BLaER1 treated with 17β-estradiol and CSF1 and Interleukin-3, amounts not matched to agents 10 nM and 100 nM (cell line): ENCODE measurements around the gene PTPRN2.

ENCODE experiments used
- H3K27ac ChIP-seq, 11 experiments: shearing (Covaris generic); formaldehyde crosslinking; 2 replicates each; pipeline ENCODE4 v1.8.1; 2022
- H3K27me3 ChIP-seq, 11 experiments: shearing (Covaris generic); formaldehyde crosslinking; 2 replicates each; pipeline ENCODE4 v1.8.1; 2022
- H3K36me3 ChIP-seq, 11 experiments: shearing (Covaris generic); formaldehyde crosslinking; 2 replicates each; pipeline ENCODE4 v1.8.1; 2022
- H3K4me1 ChIP-seq, 10 experiments: shearing (Covaris generic); formaldehyde crosslinking; 2 replicates each; pipeline ENCODE4 v1.8.1; 2022
- H3K4me2 ChIP-seq, 11 experiments: shearing (Covaris generic); formaldehyde crosslinking; 2 replicates each; pipeline ENCODE4 v1.8.1; 2022
- H3K4me3 ChIP-seq, 10 experiments: shearing (Covaris generic); formaldehyde crosslinking; 2 replicates each; pipeline ENCODE4 v1.8.1; 2022
- H3K9ac ChIP-seq, 11 experiments: shearing (Covaris generic); formaldehyde crosslinking; 2 replicates each; pipeline ENCODE4 v1.8.1; 2022
- H3K9me3 ChIP-seq, 11 experiments: shearing (Covaris generic); formaldehyde crosslinking; replicated peaks in 1 of 11; 2 replicates each; pipeline ENCODE4 v1.8.1; 2022
- H4K20me1 ChIP-seq, 11 experiments: shearing (Covaris generic); formaldehyde crosslinking; 2 replicates each; pipeline ENCODE4 v1.8.1; 2022
- Cebpa-rat ChIP-seq, 11 experiments: shearing (Covaris generic); IDR thresholded peaks; 2 replicates each; pipeline ENCODE4 v1.8.1; 2022

The PTPRN2 gene

GRCh38 chr7:157516911-157517781 lies 1070.5 kb downstream of the PTPRN2 start:
- no peak for TF ChIP-seq Cebpa-rat (IDR thresholded peaks at IDR 0.05)
- no peak overlapping the region for H3K27ac ChIP-seq

DNA sequence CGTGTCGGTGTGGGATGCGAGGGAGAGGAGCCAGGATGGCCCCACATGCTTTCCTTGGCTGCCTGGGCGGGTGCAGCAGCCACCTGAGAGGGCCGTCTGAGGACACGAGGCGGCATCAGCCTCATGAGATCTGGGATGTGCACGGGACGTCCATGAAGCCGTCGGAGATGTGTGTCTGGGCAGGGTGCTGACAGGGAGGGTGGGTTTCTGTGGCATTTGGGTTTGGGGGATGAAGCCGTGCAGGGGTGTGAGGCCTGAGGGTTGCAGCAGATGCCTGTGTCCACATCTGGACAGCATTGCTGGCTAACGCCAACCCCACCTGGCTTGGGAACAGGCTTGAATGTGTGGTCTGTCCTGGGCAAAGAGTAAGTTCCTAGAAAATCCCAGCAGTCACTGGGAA lies 1071.3 kb downstream of the PTPRN2 start:
- no peak for TF ChIP-seq Cebpa-rat (IDR thresholded peaks at IDR 0.05)
- no peak overlapping the region for H3K27ac ChIP-seq
- H3K4me1 ChIP-seq = peaks cover 14 to 35% (median 31%) of the 10 kb centered on the region in 10 experiments
- no peak overlapping the region for H3K4me3 ChIP-seq
- peaks cover 0 to 3% (median 0%) of the 10 kb centered on the region in 11 experiments; a peak in 1 of 22 replicates for H3K27me3 ChIP-seq
- no peaks in the 10 kb centered on the region for H3K9me3 ChIP-seq
- no peak overlapping the region for H3K9ac ChIP-seq
- no peak overlapping the region for H3K4me2 ChIP-seq
- H3K36me3 ChIP-seq = no peaks in the 10 kb centered on the region
- H4K20me1 ChIP-seq = 0 out of 22 replicates have a peak, but pooled peaks cover 0 to 5% (median 0%) of the 10 kb centered on the region in 11 experiments

More at GRCh38 chr7:157516911-157517781, 1070.5 kb downstream of the PTPRN2 start:
- Histone ChIP-seq H3K36me3 (no peaks in the 10 kb centered on the region), H3K9ac (0 out of 22 replicates have a peak overlapping the region, but pooled peaks of 1 of the 11 experiments have one; percentile 9), H3K4me1 (peaks cover 14 to 39% (median 32%) of the 10 kb centered on the region in 10 experiments), H4K20me1 (0 out of 22 replicates have a peak, but pooled peaks cover 0 to 8% (median 0%) of the 10 kb centered on the region in 11 experiments), H3K27me3 (peaks cover 0 to 3% (median 0%) of the 10 kb centered on the region in 11 experiments; a peak in 1 of 22 replicates), H3K4me2 (peak overlapping the region in 7 of 11 experiments; percentile 24 to 52 (median 44); a peak in 15 of 22 replicates), H3K9me3 (no peaks in the 10 kb centered on the region), H3K4me3 (no peak overlapping the region)

DNA sequence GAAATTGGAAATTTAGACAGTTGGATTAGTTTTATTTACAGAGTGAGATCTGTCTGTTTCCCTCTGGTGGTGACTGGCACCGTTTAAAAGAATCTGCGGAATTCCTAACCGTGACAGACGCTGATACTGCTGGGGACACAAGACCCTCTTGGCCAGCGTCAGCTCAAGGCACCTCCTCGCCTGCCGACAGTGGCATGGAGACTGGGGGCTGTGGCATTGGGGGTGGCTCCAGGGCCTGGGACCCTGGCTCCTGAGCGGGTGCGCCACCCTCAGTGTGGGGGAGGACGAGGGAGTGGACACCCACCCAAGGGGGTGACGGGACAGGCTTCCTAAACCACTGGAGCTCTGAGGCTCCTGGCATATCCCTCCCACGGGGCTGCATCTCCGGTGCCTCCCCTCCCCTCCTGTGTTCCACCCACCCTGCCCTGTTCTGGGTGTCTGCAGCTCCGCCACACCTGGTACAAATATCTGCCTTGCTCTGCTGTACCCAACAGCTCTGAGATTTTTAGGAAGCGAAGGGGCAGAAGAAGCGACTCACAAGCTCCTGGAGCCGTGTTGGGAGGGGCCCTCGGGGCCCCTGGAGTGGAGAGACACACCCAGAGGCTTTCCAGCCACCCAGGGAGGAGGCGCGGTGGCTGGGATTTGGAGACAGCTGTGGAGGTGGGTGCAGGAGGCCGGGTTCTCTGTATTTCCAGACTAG lies 1072.1 kb downstream of the PTPRN2 start:
- Histone ChIP-seq H3K27ac (no peak overlapping the region), H3K9ac (no peak overlapping the region), H3K9me3 (no peaks in the 10 kb centered on the region), H3K4me1 (peaks cover 9 to 27% (median 24%) of the 10 kb centered on the region in 10 experiments), H3K4me3 (no peak overlapping the region), H3K27me3 (peaks cover 0 to 3% (median 0%) of the 10 kb centered on the region in 11 experiments; a peak in 1 of 22 replicates), H3K4me2 (no peak overlapping the region), H4K20me1 (0 out of 22 replicates have a peak, but pooled peaks cover 0 to 5% (median 0%) of the 10 kb centered on the region in 11 experiments), H3K36me3 (no peaks in the 10 kb centered on the region)
- TF ChIP-seq Cebpa-rat (IDR thresholded peaks at IDR 0.05) = no peak

DNA sequence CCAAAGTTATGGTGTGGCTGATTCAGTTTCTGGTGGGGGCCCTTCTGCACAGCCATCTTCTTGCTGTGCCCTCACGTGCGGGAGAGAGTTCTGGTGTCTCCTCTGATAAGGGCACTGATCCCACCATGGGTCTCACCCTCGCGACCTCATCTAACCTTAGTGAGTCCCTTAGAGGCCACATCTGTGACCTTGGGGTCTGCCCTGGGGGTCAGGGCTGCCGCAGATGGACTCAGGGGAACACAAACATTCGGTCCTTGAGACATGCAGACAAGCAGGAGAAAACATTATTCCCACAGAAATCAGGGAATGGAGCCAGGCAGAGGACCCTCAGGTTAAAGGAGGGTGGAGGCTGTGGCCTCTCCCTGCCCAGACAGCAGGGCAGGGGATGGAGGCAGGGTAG lies 1072.9 kb downstream of the PTPRN2 start:
- Histone ChIP-seq H4K20me1 (0 out of 22 replicates have a peak, but pooled peaks cover 0 to 5% (median 0%) of the 10 kb centered on the region in 11 experiments), H3K9ac (no peak overlapping the region), H3K27ac (no peak overlapping the region), H3K4me1 (peaks cover 2 to 20% (median 16%) of the 10 kb centered on the region in 10 experiments), H3K9me3 (no peaks in the 10 kb centered on the region), H3K36me3 (no peaks in the 10 kb centered on the region), H3K4me3 (no peak overlapping the region), H3K27me3 (peaks cover 0 to 3% (median 0%) of the 10 kb centered on the region in 11 experiments; a peak in 1 of 22 replicates), H3K4me2 (no peak overlapping the region)
- no peak for TF ChIP-seq Cebpa-rat (IDR thresholded peaks at IDR 0.05)

DNA sequence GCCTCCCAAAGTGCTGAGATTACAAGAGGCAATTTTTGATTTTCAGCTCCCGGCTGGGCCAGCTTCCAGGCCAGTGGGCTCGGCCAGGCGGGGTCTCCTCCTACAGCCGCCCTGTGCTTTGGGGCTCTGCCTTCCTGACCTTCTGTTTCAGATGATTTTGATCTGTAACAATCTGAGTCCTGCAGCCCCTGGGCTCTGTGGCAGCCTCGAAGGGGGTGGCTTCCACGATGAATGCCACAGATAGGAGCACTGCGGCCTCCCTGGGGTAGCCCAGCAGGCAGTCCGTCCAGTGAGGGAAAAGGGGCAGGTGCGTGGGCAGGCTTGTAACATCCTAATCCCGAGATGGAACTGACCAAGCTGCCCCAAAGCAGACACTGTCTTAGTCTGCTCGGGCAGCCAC lies 1073.3 kb downstream of the PTPRN2 start:
- H4K20me1 ChIP-seq = 0 out of 22 replicates have a peak, but pooled peaks cover 0 to 5% (median 0%) of the 10 kb centered on the region in 11 experiments
- H3K27ac ChIP-seq = no peak overlapping the region
- no peak overlapping the region for H3K4me3 ChIP-seq
- peaks cover 0 to 16% (median 12%) of the 10 kb centered on the region in 10 experiments; a peak in 13 of 20 replicates for H3K4me1 ChIP-seq
- H3K9ac ChIP-seq = no peak overlapping the region
- H3K27me3 ChIP-seq = peaks cover 0 to 4% (median 0%) of the 10 kb centered on the region in 11 experiments; a peak in 3 of 22 replicates
- no peak for TF ChIP-seq Cebpa-rat (IDR thresholded peaks at IDR 0.05)
- H3K4me2 ChIP-seq = no peak overlapping the region
- no peaks in the 10 kb centered on the region for H3K9me3 ChIP-seq
- H3K36me3 ChIP-seq = no peaks in the 10 kb centered on the region

DNA sequence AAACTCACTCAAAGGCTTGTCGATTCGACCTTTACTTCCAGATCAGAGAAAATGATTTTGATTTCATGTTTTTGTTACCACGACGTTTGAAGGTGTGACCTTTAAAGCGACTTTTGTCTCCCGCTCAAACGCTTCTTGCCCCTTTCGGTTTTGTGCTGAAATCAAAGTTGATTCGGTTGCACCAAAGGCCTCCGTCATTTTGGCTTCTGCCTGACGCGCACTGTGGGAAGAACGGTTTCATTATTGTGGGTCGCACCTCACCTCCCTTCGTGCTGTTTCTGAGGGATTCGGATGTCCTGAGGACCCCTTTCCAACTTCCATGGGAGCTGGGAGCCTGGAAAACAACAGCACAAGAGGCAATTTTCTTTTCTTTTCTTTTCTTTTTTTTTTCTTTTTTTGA lies 1073.9 kb downstream of the PTPRN2 start:
- H3K4me1 ChIP-seq = peaks cover under 1 to 15% (median 11%) of the 10 kb centered on the region in 10 experiments
- H3K4me3 ChIP-seq = no peak overlapping the region
- no peaks in the 10 kb centered on the region for H3K9me3 ChIP-seq
- H3K27ac ChIP-seq = no peak overlapping the region
- H3K27me3 ChIP-seq = peaks cover 0 to 6% (median 0%) of the 10 kb centered on the region in 11 experiments; a peak in 4 of 22 replicates
- H3K9ac ChIP-seq = no peak overlapping the region
- H3K4me2 ChIP-seq = no peak overlapping the region
- TF ChIP-seq Cebpa-rat (IDR thresholded peaks at IDR 0.05) = no peak
- 0 out of 22 replicates have a peak, but pooled peaks cover 0 to 5% (median 0%) of the 10 kb centered on the region in 11 experiments for H4K20me1 ChIP-seq
- H3K36me3 ChIP-seq = no peaks in the 10 kb centered on the region

GRCh38 chr7:157513162-157513621 lies 1074.4 kb downstream of the PTPRN2 start:
- no peak overlapping the region for H3K27ac ChIP-seq
- TF ChIP-seq Cebpa-rat (IDR thresholded peaks at IDR 0.05) = no peak
- H3K9me3 ChIP-seq = no peaks in the 10 kb centered on the region
- H3K27me3 ChIP-seq = peaks cover 0 to 10% (median 0%) of the 10 kb centered on the region in 11 experiments; a peak in 4 of 22 replicates
- H3K4me2 ChIP-seq = no peak overlapping the region
- 0 out of 22 replicates have a peak, but pooled peaks cover 0 to 5% (median 0%) of the 10 kb centered on the region in 11 experiments for H4K20me1 ChIP-seq
- no peak overlapping the region for H3K9ac ChIP-seq
- H3K4me1 ChIP-seq = peaks cover 6 to 17% (median 14%) of the 10 kb centered on the region in 10 experiments
- H3K4me3 ChIP-seq = no peak overlapping the region
- no peaks in the 10 kb centered on the region for H3K36me3 ChIP-seq

GRCh38 chr7:157509226-157509625 lies 1078.4 kb downstream of the PTPRN2 start:
- no peak overlapping the region for H3K27ac ChIP-seq
- H3K27me3 ChIP-seq = peaks cover 0 to 19% (median 0%) of the 10 kb centered on the region in 11 experiments; a peak in 5 of 22 replicates
- H3K4me2 ChIP-seq = no peak overlapping the region
- no peaks in the 10 kb centered on the region for H4K20me1 ChIP-seq
- no peak overlapping the region for H3K4me3 ChIP-seq
- no peak for TF ChIP-seq Cebpa-rat (IDR thresholded peaks at IDR 0.05)
- H3K9me3 ChIP-seq = peaks cover 0 to 15% (median 6%) of the 10 kb centered on the region in 11 experiments; a peak in 9 of 22 replicates
- no peaks in the 10 kb centered on the region for H3K36me3 ChIP-seq
- H3K9ac ChIP-seq = no peak overlapping the region
- peaks cover 17 to 28% (median 20%) of the 10 kb centered on the region in 10 experiments for H3K4me1 ChIP-seq
